ENCODE measurements around the gene WWC1.

DNA sequence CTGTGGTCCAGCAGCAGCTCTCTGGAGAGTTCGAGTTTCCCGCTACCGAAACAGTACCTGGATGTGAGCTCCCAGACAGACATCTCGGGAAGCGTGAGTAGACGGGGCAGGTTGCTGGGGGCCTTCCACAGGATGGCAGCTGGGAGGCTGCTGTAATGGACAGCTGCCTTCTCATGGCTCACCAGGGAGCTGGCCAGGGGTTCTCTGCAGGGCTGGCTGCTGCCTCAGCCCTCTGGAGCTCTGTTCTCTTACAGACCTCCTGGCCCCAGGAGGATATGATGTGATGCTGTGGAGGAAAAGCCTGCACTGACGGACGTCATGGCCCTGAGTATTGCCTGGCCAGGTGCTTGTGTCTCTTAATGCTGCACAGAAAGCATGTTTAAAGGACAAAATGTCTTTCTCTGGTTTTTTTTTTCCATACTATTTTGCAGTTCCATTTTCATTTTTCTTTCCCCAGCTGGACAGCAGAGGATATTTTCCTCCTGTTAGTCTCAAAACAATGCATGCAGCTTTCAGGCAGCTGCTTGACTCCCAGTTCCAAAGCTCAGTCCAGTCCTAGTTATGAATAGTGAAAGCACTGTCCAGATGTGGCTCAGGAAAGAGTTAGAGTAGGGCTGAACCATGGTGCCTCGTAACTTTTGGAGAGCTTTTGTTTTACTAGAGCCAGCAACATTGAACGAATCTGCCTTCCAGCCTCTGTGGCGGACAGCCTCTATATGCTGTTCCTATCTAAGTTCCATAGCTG is 117.3 kb downstream of the WWC1 start:
- no peak for TF ChIP-seq CTCF (IDR thresholded peaks at IDR 0.05; ENCODE audit: low read length)
- no peak for TF ChIP-seq EZH2phosphoT487 (IDR thresholded peaks at IDR 0.05; ENCODE audit: low read length)
- no peak for TF ChIP-seq EZH2 (optimal IDR thresholded peaks at IDR 0.05; ENCODE audit: low read depth, low read length)
